GM21526 (cell line): ENCODE measurements around the gene ZW10.
"Not testable (repeated sequence)": the region's sequence is repeated elsewhere in the genome, so short reads cannot be mapped to it uniquely, and the experiment has no call there.

ENCODE experiments used
- ATAC-seq: cut with Tn5 transposase; IDR thresholded peaks from one replicate; pipeline ENCODE4 v1.9.1; 2021; ENCODE audit warnings: moderate library complexity; ENCODE audit not compliant: unreplicated experiment, low FRiP score

The ZW10 gene

GRCh38 chr11:113760241-113760640 is 13.3 kb downstream of the ZW10 start:
- ATAC-seq: no peak

GRCh38 chr11:113752932-113753331 is 20.6 kb downstream of the ZW10 start:
- no peak for ATAC-seq

- ATAC-seq: no peak
These were observed 37.2 kb downstream of the ZW10 start for GRCh38 chr11:113736323-113736722.

- no peak for ATAC-seq
These were observed 41.4 kb downstream of the ZW10 start for GRCh38 chr11:113732092-113732491.

- no peak for ATAC-seq
These were observed 42.4 kb downstream of the ZW10 start for GRCh38 chr11:113730887-113731726.

GRCh38 chr11:113729456-113729855 is 44.0 kb downstream of the ZW10 start:
- no peak for ATAC-seq

GRCh38 chr11:113728814-113729213 is 44.7 kb downstream of the ZW10 start:
- no peak for ATAC-seq

- no peak for ATAC-seq
These were observed 47.6 kb downstream of the ZW10 start for GRCh38 chr11:113725913-113726312.

GRCh38 chr11:113725407-113725806 is 48.1 kb downstream of the ZW10 start:
- ATAC-seq: no peak

- ATAC-seq: no peak
These were observed 48.7 kb downstream of the ZW10 start for GRCh38 chr11:113724778-113725177.

GRCh38 chr11:113723787-113724186 is 49.7 kb downstream of the ZW10 start:
- no peak for ATAC-seq

GRCh38 chr11:113722934-113723333 is 50.6 kb downstream of the ZW10 start:
- no peak for ATAC-seq

- no peak for ATAC-seq
These were observed 51.3 kb downstream of the ZW10 start for GRCh38 chr11:113722221-113722620.

GRCh38 chr11:113721462-113722066 is 51.9 kb downstream of the ZW10 start:
- ATAC-seq: no peak

- ATAC-seq: not testable (repeated sequence)
These were observed 53.0 kb downstream of the ZW10 start for GRCh38 chr11:113720478-113720877.

- ATAC-seq: no peak
These were observed 57.4 kb downstream of the ZW10 start for GRCh38 chr11:113715882-113716625.

- ATAC-seq: no peak
These were observed 58.2 kb downstream of the ZW10 start for GRCh38 chr11:113715273-113715672.

GRCh38 chr11:113710989-113711388 is 62.5 kb downstream of the ZW10 start:
- no peak for ATAC-seq

- no peak for ATAC-seq
These were observed 67.4 kb downstream of the ZW10 start, which contains the start of gene TMPRSS5 for GRCh38 chr11:113705871-113706655. TMPRSS5 (minus strand) TSS chr11:113706308; CDS start chr11:113706224, 84 bp downstream.

- ATAC-seq: not testable (repeated sequence)
These were observed 69.9 kb downstream of the ZW10 start for GRCh38 chr11:113703551-113703950.
